Endothelial cell of umbilical vein (primary cell): ENCODE measurements around the gene FAM219A.

Experiments used
- CTCF ChIP-seq, 2 donors: IDR thresholded peaks; 1 replicate in 1 of 2; 2 replicates in 1 of 2; pipeline ENCODE4 v1.5.1; 2011; ENCODE audit warnings: low read length in 2 of 2, mild to moderate bottlenecking in 2 of 2, moderate library complexity in 2 of 2, control low read depth in 1 of 2, inconsistent platforms in 1 of 2, low read depth in 1 of 2; ENCODE audit not compliant: insufficient read depth in 1 of 2; ENCODE audit errors: extremely low read depth in 1 of 2
- EZH2 ChIP-seq: IDR thresholded peaks from 2 replicates; pipeline ENCODE4 v1.6.1; 2012; ENCODE audit warnings: borderline replicate concordance, low read depth, mild to moderate bottlenecking, moderate library complexity, low read length, inconsistent platforms; ENCODE audit not compliant: severe bottlenecking
- GATA2 ChIP-seq: IDR thresholded peaks from 2 replicates; pipeline ENCODE4 v1.7.0; 2011; ENCODE audit warnings: low read depth, mild to moderate bottlenecking, moderate library complexity, mixed read lengths, low read length; ENCODE audit not compliant: insufficient read length, insufficient read depth
- JUN ChIP-seq: IDR thresholded peaks from 2 replicates; pipeline ENCODE4 v1.6.1; 2011; ENCODE audit warnings: borderline replicate concordance, low read depth; ENCODE audit not compliant: insufficient read length, insufficient read depth
- MYC ChIP-seq: IDR thresholded peaks from one replicate; pipeline ENCODE4 v1.6.1; 2011; ENCODE audit warnings: mild to moderate bottlenecking, low read depth, low read length
- POLR2A ChIP-seq: IDR thresholded peaks from 2 replicates; pipeline ENCODE4 v1.6.1; 2012; ENCODE audit warnings: low read depth, mild to moderate bottlenecking, control low read depth, low read length
- POLR2AphosphoS5 ChIP-seq: IDR thresholded peaks from 2 replicates; pipeline ENCODE4 v1.6.1; 2012; ENCODE audit warnings: low read depth, mild to moderate bottlenecking, control low read depth, low read length, moderate library complexity; ENCODE audit not compliant: insufficient read depth

GRCh38 chr9:34502471-34502870 lies 44.1 kb upstream of the FAM219A start:
- TF ChIP-seq POLR2A, result no peak
- TF ChIP-seq MYC, result no peak
- no peak for TF ChIP-seq CTCF (IDR thresholded peaks at IDR 0.05; ENCODE audit: extremely low read depth in 1 of 2, insufficient read depth in 1 of 2, low read depth in 1 of 2, low read length in 2 of 2)
- no peak for TF ChIP-seq POLR2AphosphoS5
- no peak for TF ChIP-seq JUN
- no peak for TF ChIP-seq GATA2
- no peak for TF ChIP-seq EZH2
